ENCODE results near the gene VPREB3. TPM values are rescaled to one million over a fixed set of nuclear protein-coding genes. Genes with fewer than 3 reads are reported as not detected.

The VPREB3 gene
- total RNA-seq, 1 donor from 2014 or later: 0.92 TPM

GRCh38 chr22:23784215-23784732 is 30.0 kb upstream of the VPREB3 start:
- H3K4me1 Mint-ChIP-seq (ENCODE audit: unreplicated experiment): peaks cover 27% of the 10 kb centered on the region
- H3K9me3 Mint-ChIP-seq: no peaks in the 10 kb centered on the region
- DNase-seq (ENCODE audit: extremely low spot score, unreplicated experiment): no peak

GRCh38 chr22:23783265-23784150 is 29.3 kb upstream of the VPREB3 start:
- no peak for DNase-seq (ENCODE audit: extremely low spot score, unreplicated experiment)
- Mint-ChIP-seq H3K27ac (no peak overlapping the region), H3K4me1 (ENCODE audit: unreplicated experiment) (peaks cover 25% of the 10 kb centered on the region), H3K4me3 (no peak overlapping the region), H3K9me3 (no peaks in the 10 kb centered on the region), H3K36me3 (no peaks in the 10 kb centered on the region), H3K27me3 (no peaks in the 10 kb centered on the region)
- no peak for TF ChIP-seq CTCF (conservative IDR thresholded peaks at IDR 0.05)

More at GRCh38 chr22:23784215-23784732, 30.0 kb upstream of the VPREB3 start:
- Mint-ChIP-seq H3K36me3 (no peaks in the 10 kb centered on the region), H3K27me3 (no peaks in the 10 kb centered on the region), H3K4me3 (peak overlapping the region; percentile 19), H3K27ac (no peak overlapping the region)
- TF ChIP-seq CTCF (conservative IDR thresholded peaks at IDR 0.05): no peak

- H3K36me3 Mint-ChIP-seq: no peaks in the 10 kb centered on the region
- no peak overlapping the region for H3K27ac Mint-ChIP-seq
- no peak overlapping the region for H3K4me3 Mint-ChIP-seq
- DNase-seq (ENCODE audit: extremely low spot score, unreplicated experiment): no peak
- H3K4me1 Mint-ChIP-seq (ENCODE audit: unreplicated experiment): peaks cover 20% of the 10 kb centered on the region
- no peaks in the 10 kb centered on the region for H3K27me3 Mint-ChIP-seq
- H3K9me3 Mint-ChIP-seq: no peaks in the 10 kb centered on the region
- TF ChIP-seq CTCF (conservative IDR thresholded peaks at IDR 0.05): no peak
Measured at GRCh38 chr22:23782703-23783102, 28.5 kb upstream of the VPREB3 start.

GRCh38 chr22:23782252-23782651 is 28.0 kb upstream of the VPREB3 start:
- Mint-ChIP-seq H3K4me1 (ENCODE audit: unreplicated experiment) (peaks cover 16% of the 10 kb centered on the region), H3K9me3 (no peaks in the 10 kb centered on the region), H3K27me3 (no peaks in the 10 kb centered on the region), H3K27ac (no peak overlapping the region), H3K36me3 (no peaks in the 10 kb centered on the region), H3K4me3 (no peak overlapping the region)
- no peak for TF ChIP-seq CTCF (conservative IDR thresholded peaks at IDR 0.05)
- DNase-seq (ENCODE audit: extremely low spot score, unreplicated experiment): no peak

GRCh38 chr22:23781511-23782183 is 27.4 kb upstream of the VPREB3 start:
- no peak overlapping the region for H3K27ac Mint-ChIP-seq
- H3K4me1 Mint-ChIP-seq (ENCODE audit: unreplicated experiment): peaks cover 15% of the 10 kb centered on the region
- no peak for TF ChIP-seq CTCF (conservative IDR thresholded peaks at IDR 0.05)
- DNase-seq (ENCODE audit: extremely low spot score, unreplicated experiment): no peak
- no peak overlapping the region for H3K4me3 Mint-ChIP-seq
- H3K27me3 Mint-ChIP-seq: no peaks in the 10 kb centered on the region
- H3K9me3 Mint-ChIP-seq: no peaks in the 10 kb centered on the region
- H3K36me3 Mint-ChIP-seq: no peaks in the 10 kb centered on the region

All from type B pancreatic cell (in vitro differentiated cells).